ENCODE data around the gene PPP1R9B.

PPP1R9B gene

DNA sequence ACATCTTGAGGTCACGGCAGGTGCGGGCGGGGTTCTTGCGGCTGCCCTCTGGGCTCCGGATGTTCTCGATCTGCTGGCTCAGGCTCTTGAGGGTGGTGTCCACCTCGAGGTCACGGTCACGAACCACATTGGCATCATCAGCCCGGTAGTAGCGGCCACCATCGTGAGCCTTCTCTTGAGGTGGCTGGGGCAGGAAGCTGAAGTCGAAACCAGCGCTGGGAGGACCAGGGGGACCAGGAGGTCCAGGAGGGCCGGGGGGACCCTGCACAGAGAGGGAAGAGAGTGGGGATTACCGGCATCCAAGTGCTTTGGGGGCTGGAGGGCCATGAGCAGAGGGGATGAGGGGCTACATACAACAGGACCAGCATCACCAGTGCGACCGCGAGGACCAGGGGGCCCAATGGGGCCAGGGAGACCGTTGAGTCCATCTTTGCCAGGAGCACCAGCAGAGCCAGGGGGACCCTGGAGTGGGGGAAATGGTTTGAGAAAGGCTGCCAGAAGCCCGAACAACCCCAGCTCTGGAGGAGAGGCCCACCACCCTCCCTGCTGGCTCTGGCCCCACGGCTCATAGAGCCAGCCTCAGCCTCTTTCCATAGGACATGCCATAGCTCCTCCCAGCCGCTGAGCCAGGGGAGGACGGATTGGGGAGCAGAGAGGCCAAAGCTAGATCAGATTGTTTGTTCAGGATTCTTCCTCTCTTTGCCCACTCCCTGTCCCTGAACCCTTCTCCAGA lies 36.4 kb upstream of the PPP1R9B start:
- no peak for DNase-seq

GRCh38 chr17:50185631-50186471 lies 35.4 kb upstream of the PPP1R9B start:
- no peak for DNase-seq

DNA sequence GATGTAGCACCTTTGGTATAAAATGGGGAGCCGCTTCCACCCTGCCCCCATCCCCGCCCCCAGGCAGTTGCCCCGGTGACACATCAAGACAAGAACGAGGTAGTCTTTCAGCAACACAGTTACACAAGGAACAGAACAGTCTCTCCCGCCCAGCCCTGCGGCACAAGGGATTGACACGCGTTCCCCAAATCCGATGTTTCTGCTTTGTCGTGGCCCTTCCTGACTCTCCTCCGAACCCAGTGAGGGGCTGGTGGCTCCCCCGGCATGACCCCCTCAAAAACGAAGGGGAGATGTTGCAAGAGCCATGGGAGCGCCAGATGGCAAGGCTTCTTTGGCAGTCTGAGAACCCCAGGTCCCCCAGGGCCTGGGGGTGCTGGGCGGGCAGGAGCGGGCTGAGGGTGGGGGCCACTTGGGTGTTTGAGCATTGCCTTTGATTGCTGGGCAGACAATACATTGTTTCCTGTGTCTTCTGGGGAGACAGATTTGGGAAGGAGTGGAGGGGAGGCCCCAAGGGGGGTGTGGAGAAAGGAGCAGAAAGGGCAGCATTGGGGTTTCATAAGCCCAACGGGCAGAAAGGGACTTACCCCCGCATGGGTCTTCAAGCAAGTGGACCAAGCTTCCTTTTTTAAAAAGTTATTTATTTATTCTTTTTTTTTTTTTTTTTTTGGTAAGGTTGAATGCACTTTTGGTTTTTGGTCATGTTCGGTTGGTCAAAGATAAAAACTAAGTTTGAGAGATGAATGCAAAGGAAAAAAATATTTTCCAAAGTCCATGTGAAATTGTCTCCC lies 34.3 kb upstream of the PPP1R9B start:
- no peak for DNase-seq

GRCh38 chr17:50184064-50184463 lies 33.6 kb upstream of the PPP1R9B start:
- DNase-seq = no peak

DNA sequence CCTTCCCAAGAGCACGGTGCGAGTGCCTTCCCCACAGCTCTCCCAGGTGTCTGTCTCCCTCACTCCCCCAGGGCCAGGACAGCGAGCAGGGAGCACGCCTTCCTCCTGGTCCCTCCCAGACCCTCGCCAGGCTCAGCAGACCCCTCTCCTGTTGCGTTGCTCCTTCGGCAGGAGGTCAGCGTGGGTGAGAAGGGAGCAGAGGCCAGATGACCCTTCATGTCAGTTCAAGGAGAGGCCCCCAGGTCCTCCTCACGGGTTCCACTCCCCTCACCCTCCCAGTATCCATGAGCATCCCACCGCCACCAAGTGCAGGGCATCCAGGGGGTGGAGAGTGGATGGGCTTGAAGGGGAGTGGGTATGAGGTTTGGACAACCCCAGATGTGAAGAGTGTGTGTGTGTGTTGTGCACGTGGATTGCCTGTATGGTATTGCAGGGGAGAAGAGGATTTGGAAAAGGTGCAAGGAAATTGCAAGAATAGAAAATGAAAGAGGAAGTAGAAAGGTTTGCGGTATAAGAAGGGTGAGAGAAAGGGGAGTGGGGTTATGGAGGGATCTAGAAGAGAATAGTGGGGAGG lies 33.0 kb upstream of the PPP1R9B start:
- DNase-seq = no peak

DNA sequence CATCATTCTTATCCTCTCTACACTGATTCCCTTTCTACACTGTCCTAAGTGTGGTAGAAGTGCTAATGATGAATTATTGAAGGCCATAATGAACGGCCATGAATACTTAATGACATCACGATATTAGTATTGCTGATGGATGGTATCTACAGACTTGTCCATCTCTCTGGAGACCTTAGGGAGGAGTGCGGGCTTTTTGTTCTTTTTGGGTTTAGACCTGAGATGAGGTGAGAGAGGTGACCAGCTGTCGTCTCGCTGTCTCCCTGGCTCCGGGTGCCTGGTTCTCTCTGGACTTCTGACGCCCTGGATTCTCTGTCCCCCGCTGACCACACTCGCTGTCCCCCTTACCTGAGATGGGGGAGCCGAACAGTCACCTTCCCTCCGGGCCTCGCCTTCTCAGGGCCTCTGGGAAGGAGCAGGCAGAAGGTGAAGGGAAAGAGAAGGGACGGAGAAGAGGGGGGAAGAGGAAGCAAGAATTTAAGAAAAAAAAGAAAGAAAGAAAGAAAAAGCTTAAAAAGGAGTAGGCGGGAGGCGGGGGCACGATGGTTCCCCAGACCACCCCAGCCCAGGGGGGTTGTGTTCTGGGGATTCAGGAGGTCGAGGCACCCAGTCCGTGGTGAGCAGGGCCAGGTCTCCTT lies 32.4 kb upstream of the PPP1R9B start:
- DNase-seq = no peak

DNA sequence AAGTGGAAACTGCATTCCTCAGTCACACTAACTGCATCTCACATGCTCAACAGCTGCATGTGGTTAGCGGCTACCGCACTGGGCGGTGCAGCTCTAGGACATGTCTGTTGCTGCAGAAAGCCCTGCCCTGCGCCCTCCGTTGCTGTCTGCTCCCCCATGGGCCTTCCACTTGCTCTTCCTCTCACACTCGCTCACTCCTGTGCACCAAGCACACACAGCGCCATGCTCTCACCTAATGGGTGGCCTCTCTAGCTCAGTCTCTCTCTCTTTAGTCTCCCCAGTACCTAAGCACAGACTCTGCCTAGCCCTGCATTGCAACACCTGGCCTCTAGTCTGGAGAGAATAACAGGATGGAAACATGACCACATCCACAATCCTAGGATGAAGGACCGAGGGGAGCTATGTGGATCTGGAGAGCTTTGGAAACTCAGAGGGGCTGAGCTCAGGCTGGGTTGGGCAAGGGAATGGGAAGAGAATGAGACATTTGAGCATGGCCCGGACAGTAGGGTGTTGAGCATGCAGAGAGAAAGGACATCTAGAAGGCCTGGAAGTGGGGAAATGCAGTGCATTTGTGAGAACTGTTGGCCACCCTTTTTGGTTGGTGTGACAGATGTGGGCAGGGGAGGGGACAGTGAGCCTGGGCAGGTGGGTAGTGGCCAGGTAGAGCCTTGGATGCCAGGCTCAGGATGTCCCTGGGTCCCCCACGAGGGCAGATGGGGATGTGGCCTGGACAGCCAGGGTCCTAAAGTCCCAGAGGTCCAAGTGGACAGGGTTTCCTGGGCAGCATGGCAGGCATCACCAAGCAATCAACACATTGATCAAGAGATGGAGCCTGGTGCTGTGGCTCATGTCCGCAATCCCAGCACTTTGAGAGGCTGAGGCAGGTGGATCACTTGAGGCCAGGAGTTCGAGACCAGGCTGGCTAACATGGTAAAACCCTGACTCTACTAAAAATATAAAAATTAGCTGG lies 31.4 kb upstream of the PPP1R9B start:
- DNase-seq = no peak

- DNase-seq = no peak
Observed at GRCh38 chr17:50181144-50181543, 30.7 kb upstream of the PPP1R9B start.

DNA sequence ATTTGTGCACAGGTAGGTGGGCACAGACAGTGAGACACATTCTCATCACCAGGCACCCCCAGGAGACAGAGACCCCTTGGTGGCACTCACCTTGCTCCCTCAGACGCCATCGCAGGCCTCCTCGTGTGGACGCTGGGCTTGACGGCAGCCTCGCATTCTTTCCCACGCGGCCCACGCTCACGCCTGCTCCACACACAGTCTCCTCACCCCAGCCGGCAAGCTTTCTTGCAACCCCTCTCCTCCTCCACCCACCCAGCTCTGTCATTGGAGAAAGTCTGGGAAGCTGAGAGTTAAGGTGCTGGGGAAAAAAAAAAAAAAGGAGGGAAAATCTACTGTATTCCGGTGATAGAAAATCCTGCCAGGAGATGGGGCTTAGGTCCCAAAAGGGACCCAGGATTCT lies 30.1 kb upstream of the PPP1R9B start:
- no peak for DNase-seq

- no peak for DNase-seq
Observed at GRCh38 chr17:50180111-50180510, 29.6 kb upstream of the PPP1R9B start.

GRCh38 chr17:50177983-50178834 lies 27.7 kb upstream of the PPP1R9B start:
- DNase-seq = no peak

DNA sequence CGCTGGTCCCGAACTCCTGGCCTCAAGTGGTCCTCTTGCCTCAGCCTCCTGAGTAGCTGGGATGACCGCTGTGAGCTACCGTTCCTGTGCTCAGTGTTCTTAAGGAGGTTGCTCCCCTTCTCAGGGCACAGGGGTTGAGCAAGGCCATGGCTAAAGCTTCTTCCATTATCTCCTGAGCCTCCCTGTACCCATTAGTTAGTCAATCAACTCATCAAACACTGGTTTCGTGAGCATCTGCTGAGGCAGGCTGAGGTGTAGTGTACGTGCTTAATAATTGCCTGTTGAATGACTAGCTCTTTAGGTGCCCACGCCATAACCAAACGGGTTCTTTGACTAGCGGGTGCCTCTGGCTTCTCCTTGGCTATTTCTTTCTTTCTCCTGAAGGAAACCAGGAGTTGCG lies 27.0 kb upstream of the PPP1R9B start:
- no peak for DNase-seq

- no peak for DNase-seq
Observed at GRCh38 chr17:50176559-50177357, 26.3 kb upstream of the PPP1R9B start.

GRCh38 chr17:50175035-50175807 lies 24.7 kb upstream of the PPP1R9B start:
- no peak for DNase-seq

DNA sequence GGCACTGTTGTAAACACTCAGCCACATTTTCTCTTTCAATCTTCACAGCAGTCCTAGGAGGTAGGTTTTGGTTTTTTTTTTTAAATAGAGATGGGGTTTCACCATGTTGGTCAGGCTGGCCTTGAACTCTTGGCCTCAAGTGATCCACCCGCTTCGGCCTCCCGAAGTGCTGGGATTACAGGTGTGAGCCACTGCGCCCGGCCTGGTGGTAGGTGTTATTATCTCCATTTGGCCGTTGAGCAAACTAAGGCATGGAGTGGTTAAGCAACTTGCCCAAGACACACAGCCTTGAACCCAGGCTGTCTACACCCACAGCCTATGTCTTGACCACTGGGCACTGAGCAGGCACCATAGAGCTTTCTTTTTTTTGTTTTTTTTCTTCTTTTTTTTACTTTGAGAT lies 24.0 kb upstream of the PPP1R9B start:
- DNase-seq = no peak

- DNase-seq = no peak
Observed at GRCh38 chr17:50173335-50173941, 23.0 kb upstream of the PPP1R9B start.

DNA sequence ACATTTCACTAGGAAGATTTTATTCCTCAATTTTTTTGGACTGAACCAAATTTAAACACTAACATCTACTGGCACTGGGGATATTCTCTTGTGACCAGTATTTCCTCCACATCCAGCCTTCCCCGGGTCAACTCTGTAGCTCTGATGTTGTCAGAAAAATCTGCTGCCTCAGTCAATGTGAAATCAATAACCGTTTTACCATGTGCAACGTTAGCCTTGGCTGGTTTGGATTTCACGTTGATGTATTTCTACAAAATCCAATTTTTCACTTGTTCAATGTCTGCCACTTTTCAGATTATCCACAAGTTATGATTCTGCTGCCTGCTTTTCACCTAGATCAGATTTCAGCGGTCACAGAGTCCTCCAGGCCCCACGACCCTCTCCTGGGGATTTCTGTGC lies 22.5 kb upstream of the PPP1R9B start:
- DNase-seq = no peak

DNA sequence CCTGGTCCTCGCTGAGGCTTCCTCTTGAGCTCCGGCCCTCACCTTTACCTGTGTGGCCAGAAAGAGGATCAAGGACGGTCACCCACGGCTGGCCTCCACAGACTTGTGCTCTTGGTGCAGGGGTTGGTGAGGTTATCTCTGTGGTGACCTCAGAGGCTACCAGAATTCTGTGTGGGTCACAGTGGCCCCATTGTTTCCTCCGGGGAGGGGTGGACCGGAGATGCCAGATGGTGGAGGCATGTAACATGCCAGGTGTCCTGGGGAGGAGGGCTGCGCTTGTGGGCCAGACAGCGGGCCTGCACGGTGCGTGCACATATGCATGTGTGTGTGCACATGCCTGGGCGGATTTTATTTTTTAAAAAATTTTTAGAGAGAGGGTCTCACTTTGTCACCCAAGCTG lies 21.7 kb upstream of the PPP1R9B start:
- DNase-seq = no peak
